Measurements from ENCODE around the gene C20orf96.

The C20orf96 gene

DNA sequence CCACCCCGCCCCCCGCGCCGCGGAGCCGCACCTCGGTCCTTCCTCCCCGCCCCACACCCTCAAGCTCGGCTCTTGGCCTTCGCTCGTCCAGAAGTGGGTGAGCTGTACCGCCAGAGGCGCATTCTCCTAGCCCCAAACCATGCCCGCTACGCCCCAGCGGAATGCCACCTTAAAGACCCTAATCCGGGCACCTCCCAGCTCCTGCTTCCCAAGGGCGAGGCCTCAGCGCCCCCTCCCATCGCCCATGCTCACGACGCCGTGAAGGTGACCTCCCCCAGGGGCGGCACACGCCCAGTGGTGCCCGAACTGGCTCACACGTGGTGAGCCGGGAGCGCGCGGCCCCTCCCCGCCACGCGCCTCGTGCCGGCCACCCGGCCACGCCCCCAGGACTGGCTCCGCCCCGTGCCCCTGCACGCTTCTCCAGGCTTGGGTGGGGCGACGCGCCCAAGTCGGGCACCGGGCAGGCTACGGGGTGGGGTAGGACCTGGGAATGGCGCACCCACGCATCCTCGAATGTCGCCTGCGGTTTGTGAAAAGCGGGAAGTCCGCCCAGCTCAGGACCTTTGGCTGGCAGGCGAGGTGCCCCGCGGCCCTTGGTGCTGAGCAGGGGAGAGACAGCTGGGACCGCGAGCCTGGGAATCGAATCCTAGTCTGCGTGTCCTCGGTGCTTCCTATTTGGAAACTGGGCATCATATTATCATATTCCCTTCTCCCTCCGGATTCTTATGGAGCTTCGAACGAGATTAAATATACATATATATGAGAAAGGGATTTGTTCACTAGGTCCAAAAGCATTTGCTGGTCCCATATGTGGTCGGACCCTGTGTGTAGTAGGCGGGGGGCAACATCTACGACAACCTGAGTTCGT, 33.9 kb upstream of the C20orf96 start:
- TF ChIP-seq GATA2 (IDR thresholded peaks at IDR 0.05; ENCODE audit: low read depth, low read length) (no peak), GATA3 (IDR thresholded peaks at IDR 0.05; ENCODE audit: low read depth, low read length) (no peak)

DNA sequence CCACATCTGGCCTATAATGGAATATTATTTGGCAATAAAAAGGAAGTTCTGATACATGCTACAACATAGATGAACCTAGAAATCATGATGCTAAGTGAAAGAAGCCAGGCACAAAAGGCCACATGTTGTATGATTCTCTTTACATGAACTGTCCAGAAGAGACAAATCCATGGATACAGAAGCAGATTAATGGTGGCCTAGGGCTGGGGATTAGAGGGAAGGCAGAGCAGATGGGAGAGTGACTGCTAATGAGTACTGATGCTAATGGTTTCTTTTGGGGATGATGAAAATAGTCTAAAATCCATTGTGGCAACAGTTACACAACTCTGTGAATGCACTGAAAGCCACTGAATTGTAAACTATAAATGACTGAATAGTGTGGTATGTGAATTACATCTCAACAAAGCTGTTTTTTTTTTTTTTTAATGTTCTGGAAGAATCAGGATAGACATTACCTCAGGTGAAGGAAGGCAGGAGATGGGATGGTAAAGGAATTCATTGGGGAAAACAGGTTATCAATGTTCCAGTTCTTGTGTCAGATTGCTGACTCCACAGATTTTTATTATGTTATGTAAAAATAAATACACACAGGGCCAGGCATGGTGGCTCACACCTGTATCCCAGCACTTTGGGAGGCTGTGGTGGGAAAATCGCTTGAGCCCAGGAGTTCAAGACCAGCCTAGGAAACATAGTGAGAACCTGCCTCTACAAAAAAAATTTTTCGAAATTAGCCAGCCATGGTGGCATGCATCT, 25.9 kb upstream of the C20orf96 start:
- TF ChIP-seq GATA2 (IDR thresholded peaks at IDR 0.05; ENCODE audit: low read depth, low read length) (no peak), GATA3 (IDR thresholded peaks at IDR 0.05; ENCODE audit: low read depth, low read length) (no peak)

GRCh38 chr20:313948-314347, 23.4 kb upstream of the C20orf96 start:
- TF ChIP-seq GATA3 (IDR thresholded peaks at IDR 0.05; ENCODE audit: low read depth, low read length), result no peak
- no peak for TF ChIP-seq GATA2 (IDR thresholded peaks at IDR 0.05; ENCODE audit: low read depth, low read length)

- TF ChIP-seq GATA2 (IDR thresholded peaks at IDR 0.05; ENCODE audit: low read depth, low read length) (no peak), GATA3 (IDR thresholded peaks at IDR 0.05; ENCODE audit: low read depth, low read length) (no peak)
Observed at GRCh38 chr20:313402-313801, 22.9 kb upstream of the C20orf96 start.

DNA sequence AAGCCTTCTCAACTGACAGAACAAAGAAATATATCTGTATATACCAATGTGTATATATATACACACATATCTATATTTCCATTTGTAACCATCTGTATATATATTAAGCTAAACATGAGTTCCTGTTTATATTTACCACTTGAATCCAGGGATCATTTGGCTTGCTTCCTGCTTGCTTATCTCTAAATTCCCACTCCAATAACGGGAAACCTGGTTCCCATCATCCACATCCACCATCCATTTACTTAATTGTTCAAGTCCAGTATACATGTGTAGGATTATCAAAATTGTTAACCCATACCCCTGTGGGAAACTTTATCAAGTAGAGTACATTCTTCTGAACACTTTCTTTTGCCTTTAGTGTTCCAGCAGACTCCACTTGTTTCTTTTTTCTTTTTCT, 22.3 kb upstream of the C20orf96 start:
- TF ChIP-seq GATA3 (IDR thresholded peaks at IDR 0.05; ENCODE audit: low read depth, low read length) (no peak), GATA2 (IDR thresholded peaks at IDR 0.05; ENCODE audit: low read depth, low read length) (no peak)

DNA sequence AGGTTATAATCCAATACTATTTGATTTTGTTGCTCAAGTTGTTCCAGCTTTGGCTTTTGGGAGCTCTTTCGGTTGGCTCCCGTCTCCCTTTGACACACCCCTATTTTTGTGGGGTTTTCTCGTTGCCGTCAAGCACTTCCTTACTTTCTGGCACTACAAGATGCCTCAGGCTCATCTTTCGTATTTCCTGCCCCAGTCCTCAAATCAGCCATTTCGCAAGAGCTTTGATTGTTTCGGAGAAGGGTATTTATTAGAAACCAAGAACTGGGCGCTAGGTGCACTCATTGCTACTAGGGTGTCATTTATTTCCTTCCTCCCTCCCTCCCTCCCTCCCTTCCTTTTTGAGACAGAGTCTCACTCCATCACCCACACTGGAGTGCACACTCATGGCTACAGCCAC, 21.5 kb upstream of the C20orf96 start:
- TF ChIP-seq GATA2 (IDR thresholded peaks at IDR 0.05; ENCODE audit: low read depth, low read length) (no peak), GATA3 (IDR thresholded peaks at IDR 0.05; ENCODE audit: low read depth, low read length) (no peak)

- TF ChIP-seq GATA3 (IDR thresholded peaks at IDR 0.05; ENCODE audit: low read depth, low read length), result no peak
- TF ChIP-seq GATA2 (IDR thresholded peaks at IDR 0.05; ENCODE audit: low read depth, low read length), result no peak
Observed at GRCh38 chr20:311609-312008, 21.1 kb upstream of the C20orf96 start.

DNA sequence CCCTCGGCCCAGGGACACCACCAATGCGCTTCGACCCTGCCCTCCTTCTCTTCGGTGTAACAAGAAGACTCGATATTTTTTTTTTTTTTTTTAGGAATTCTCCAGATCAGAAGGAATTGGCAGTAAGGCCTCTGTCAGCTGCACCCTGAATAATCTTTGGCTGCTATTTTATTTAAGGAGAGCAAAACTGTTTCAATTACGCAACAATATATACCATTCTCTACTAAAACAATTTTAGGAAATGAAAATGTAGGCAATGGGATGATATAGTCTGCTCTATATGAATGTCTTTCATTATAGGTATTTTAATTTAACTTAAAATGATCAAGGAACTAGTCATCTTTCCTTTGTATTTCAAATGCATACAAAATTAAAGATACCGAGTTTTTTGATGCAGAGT, 20.1 kb upstream of the C20orf96 start:
- TF ChIP-seq GATA2 (IDR thresholded peaks at IDR 0.05; ENCODE audit: low read depth, low read length) (no peak), GATA3 (IDR thresholded peaks at IDR 0.05; ENCODE audit: low read depth, low read length) (no peak)

GRCh38 chr20:309841-310644, 19.5 kb upstream of the C20orf96 start:
- TF ChIP-seq GATA2 (IDR thresholded peaks at IDR 0.05; ENCODE audit: low read depth, low read length) (no peak), GATA3 (IDR thresholded peaks at IDR 0.05; ENCODE audit: low read depth, low read length) (no peak)

DNA sequence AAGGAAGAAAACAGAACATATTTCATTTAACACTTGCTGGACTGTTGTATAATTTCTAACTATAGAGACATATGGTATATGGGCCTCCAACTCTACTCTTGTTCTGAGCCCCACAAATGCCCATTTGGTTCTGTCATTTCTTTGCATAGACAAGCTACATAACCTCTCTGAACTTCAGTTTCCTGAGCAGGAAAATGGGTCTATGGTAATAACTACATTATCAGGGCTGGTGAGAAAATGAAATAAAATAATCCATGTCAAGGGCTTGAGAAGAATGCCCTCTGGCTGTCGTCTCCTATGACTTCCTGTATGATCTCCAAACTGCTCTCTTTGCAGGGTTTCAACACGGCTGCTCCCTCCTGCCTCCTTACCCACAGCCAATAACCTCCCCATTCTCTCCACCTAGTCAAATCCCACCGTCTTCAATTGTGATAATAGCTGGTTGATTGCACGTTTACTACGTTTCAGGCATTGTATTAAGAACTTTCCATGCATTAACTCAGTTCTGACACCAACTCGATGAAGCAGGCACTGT, 18.8 kb upstream of the C20orf96 start:
- TF ChIP-seq GATA2 (IDR thresholded peaks at IDR 0.05; ENCODE audit: low read depth, low read length) (no peak), GATA3 (IDR thresholded peaks at IDR 0.05; ENCODE audit: low read depth, low read length) (no peak)

DNA sequence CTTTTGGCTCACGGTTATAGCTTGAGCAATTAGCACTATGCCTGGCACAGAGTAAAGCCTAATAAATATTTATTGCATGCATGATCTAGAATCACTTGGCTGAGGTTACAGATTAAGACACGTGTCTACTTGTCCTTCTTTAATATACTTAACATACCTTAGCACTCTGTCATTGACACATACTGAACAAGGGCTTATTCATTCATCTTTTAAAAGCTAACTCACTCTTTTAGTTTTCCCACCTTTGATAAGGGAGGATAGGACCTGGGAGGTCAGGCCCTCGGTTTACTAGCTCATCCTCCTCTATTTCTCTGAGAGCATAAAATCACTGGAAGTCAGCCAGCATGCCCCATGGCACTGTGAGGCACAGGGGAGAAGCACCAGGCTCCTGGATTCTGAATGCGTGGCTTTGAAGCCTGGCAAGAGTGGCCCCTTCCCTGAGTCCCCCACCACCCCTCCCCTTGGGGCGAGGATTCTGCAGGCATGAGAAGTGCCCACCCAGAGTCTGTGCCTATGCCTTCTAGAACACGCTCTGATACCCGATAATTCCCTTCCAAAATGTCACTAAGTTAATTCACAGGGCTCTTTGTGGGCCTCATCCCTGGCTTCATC, 18.0 kb upstream of the C20orf96 start:
- TF ChIP-seq GATA2 (IDR thresholded peaks at IDR 0.05; ENCODE audit: low read depth, low read length) (no peak), GATA3 (IDR thresholded peaks at IDR 0.05; ENCODE audit: low read depth, low read length) (no peak)

DNA sequence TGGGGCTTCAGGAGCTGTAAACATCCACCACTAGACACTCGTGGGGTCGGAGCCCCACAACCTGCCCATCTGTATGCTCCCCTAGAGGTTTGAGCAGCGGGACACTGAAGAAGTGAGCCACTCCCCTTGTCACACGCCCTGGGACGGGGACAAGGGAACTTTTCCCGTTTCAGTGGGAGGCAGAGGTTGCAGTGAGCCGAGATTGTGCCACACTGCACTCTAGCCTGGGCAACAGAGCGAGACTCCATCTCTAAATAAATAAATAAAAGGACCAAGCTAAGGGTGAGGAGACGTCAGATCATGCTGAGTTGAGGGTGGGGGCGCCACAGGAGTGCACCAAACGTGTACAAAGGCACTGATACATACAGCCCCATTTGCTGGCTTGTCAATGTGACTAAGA, 15.2 kb upstream of the C20orf96 start:
- TF ChIP-seq GATA2 (IDR thresholded peaks at IDR 0.05; ENCODE audit: low read depth, low read length), result no peak
- TF ChIP-seq GATA3 (IDR thresholded peaks at IDR 0.05; ENCODE audit: low read depth, low read length), result no peak

All from SH-SY5Y (cell line).